ENCODE measurements around the gene CARD14.

DNA sequence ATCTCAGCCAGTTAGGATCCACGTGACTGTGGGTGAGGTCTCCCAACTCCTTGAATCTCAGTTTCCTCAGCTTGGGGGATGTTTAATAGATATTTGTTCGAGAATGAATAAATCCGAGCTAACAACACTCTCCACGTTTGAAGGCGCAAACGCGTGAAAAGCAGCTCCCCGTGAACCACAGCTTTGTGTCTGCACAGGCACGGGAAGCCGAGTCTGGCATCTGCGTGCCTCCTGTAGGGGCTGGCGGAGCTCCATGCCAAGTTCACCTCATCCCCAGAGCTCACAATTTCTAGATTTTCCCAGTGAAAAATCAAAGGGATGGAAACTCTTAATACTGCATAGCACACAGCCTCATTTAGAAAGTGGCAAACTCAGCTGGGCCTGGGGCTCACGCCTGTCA, 36.0 kb downstream of the CARD14 start:
- TF ChIP-seq, protein P1, sequence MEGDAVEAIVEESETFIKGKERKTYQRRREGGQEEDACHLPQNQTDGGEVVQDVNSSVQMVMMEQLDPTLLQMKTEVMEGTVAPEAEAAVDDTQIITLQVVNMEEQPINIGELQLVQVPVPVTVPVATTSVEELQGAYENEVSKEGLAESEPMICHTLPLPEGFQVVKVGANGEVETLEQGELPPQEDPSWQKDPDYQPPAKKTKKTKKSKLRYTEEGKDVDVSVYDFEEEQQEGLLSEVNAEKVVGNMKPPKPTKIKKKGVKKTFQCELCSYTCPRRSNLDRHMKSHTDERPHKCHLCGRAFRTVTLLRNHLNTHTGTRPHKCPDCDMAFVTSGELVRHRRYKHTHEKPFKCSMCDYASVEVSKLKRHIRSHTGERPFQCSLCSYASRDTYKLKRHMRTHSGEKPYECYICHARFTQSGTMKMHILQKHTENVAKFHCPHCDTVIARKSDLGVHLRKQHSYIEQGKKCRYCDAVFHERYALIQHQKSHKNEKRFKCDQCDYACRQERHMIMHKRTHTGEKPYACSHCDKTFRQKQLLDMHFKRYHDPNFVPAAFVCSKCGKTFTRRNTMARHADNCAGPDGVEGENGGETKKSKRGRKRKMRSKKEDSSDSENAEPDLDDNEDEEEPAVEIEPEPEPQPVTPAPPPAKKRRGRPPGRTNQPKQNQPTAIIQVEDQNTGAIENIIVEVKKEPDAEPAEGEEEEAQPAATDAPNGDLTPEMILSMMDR (IDR thresholded peaks at IDR 0.05; ENCODE audit: low read depth, low read length) = no peak
- no peak for TF ChIP-seq POLR2A (IDR thresholded peaks at IDR 0.05; ENCODE audit: extremely low read depth, insufficient read length)

Measured in NB4 (cell line).